ENCODE measurements around the gene DAP.

GRCh38 chr5:10686890-10687289 is 74.1 kb downstream of the DAP start:
- TF ChIP-seq ATF2 (CRISPR knock-in tag; IDR thresholded peaks at IDR 0.05; ENCODE audit: borderline replicate concordance, low read depth) (no peak), CTCF (IDR thresholded peaks at IDR 0.05) (no peak), ZNF423 (CRISPR knock-in tag; IDR thresholded peaks at IDR 0.05) (no peak), ZNF138 (CRISPR knock-in tag; conservative IDR thresholded peaks at IDR 0.05) (no peak), ZNF121 (CRISPR knock-in tag; IDR thresholded peaks at IDR 0.05) (no peak)
